Type B pancreatic cell (in vitro differentiated cells): ENCODE measurements around the gene CCDC66. TPM values are rescaled to one million over a fixed set of nuclear protein-coding genes. Genes with fewer than 3 reads are reported as not detected.
A peak's percentile ranks its signal among the peaks of the same experiment; 100 is the strongest.
"Not testable (repeated sequence)": the region's sequence is repeated elsewhere in the genome, so short reads cannot be mapped to it uniquely, and the experiment has no call there.

ENCODE experiments used
- DNase-seq: peaks from one replicate; pipeline ENCODE4 v3.0.0; 2021; ENCODE audit warnings: mixed read lengths; ENCODE audit not compliant: unreplicated experiment; ENCODE audit errors: extremely low spot score
- H3K27ac Mint-ChIP-seq: 2 replicates; pipeline ENCODE4 v1.8.0; 2021; ENCODE audit warnings: mild to moderate bottlenecking, mixed read lengths
- H3K27me3 Mint-ChIP-seq: 2 replicates; pipeline ENCODE4 v1.8.0; 2021; ENCODE audit warnings: mixed read lengths
- H3K36me3 Mint-ChIP-seq: 2 replicates; pipeline ENCODE4 v1.8.0; 2021; ENCODE audit warnings: mixed read lengths
- H3K4me1 Mint-ChIP-seq: one replicate; pipeline ENCODE4 v1.8.0; 2021; ENCODE audit warnings: mixed read lengths; ENCODE audit not compliant: unreplicated experiment
- H3K4me3 Mint-ChIP-seq: 2 replicates; pipeline ENCODE4 v1.8.0; 2021; ENCODE audit warnings: mild to moderate bottlenecking, mixed read lengths
- H3K9me3 Mint-ChIP-seq: 2 replicates; pipeline ENCODE4 v1.8.0; 2021; ENCODE audit warnings: mixed read lengths
- CTCF ChIP-seq: fragments of 200-600 bp; sonication (generic); conservative IDR thresholded peaks from 2 replicates; pipeline ENCODE4 v1.5.0; 2021; ENCODE audit warnings: antibody characterized with exemption, mild to moderate bottlenecking
- total RNA-seq: library from RNA; stranded (reverse); gene quantifications from 2 replicates; pipeline ENCODE4 v1.2.1, GENCODE V29; 2021; ENCODE audit warnings: low replicate concordance

Gene CCDC66
- total RNA-seq, 1 donor from 2014 or later = 39.5 TPM

DNA sequence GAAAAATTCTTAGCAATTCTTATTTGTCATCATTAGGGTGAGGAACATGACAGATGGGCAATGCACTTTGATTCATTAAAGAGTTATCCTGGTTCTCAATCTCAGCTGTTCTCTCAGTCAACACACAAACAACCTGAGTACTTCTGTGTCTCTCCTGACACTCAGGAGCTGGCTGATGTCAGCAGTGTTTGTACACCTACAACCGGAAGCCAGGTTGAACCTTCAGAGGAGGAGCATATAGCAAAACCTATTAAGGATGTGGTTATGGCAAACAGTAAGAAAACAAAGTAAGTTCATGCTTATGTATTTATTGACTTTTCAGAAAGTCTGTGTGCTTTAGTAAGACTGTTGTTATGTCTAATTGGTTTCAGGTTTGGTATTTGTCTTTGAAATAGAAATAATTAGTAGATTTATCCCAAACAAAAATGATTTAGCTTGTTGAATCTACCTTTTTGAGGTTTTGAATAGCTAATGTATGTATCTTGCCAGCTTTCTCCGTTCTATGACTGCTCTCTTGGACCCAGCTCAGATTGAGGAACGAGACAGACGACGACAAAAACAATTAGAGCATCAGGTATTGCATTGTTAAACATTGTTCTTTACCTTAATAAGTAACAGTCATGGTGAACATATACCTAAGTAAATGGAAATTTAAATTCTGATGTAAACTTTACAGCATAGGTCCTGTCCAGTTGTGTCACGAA lies 36.6 kb downstream of the CCDC66 start:
- H3K9me3 Mint-ChIP-seq = no peaks in the 10 kb centered on the region
- peak overlapping the region; percentile 68 for H3K27ac Mint-ChIP-seq
- no peaks in the 10 kb centered on the region for H3K27me3 Mint-ChIP-seq
- no peak for TF ChIP-seq CTCF
- H3K4me3 Mint-ChIP-seq = no peak overlapping the region
- H3K36me3 Mint-ChIP-seq = peaks cover 48% of the 10 kb centered on the region
- DNase-seq = no peak
- H3K4me1 Mint-ChIP-seq = peaks cover 13% of the 10 kb centered on the region

GRCh38 chr3:56595975-56596840 lies 39.2 kb downstream of the CCDC66 start:
- Mint-ChIP-seq H3K27ac (no peak overlapping the region), H3K4me3 (no peak overlapping the region), H3K36me3 (peaks cover 61% of the 10 kb centered on the region), H3K4me1 (peaks cover under 1% of the 10 kb centered on the region), H3K27me3 (no peaks in the 10 kb centered on the region), H3K9me3 (no peaks in the 10 kb centered on the region)
- no peak for DNase-seq
- TF ChIP-seq CTCF = no peak

DNA sequence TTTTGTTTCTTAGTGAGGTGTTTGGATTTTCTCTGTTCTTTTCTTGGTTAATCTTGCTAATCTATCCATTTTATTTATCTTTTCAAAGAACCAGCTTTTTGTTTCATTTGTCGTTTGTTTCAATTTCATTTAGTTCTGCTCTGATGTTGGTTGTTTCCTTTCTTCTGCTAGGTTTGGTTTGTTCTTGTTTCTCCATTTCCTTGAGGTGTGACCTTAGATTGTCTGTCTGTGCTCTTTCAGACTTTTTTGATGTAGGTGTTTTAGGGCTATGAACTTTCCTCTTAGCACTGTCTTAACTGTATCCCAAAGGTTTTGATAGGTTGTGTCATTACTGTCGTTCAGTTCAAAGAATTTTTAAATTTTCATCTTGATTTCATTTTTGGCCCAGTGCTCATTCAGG lies 51.5 kb downstream of the CCDC66 start:
- H3K9me3 Mint-ChIP-seq, H3K4me3 Mint-ChIP-seq, H3K4me1 Mint-ChIP-seq, H3K27me3 Mint-ChIP-seq, H3K27ac Mint-ChIP-seq, DNase-seq: not testable (repeated sequence)
- H3K36me3 Mint-ChIP-seq = peaks cover 84% of the 10 kb centered on the region

DNA sequence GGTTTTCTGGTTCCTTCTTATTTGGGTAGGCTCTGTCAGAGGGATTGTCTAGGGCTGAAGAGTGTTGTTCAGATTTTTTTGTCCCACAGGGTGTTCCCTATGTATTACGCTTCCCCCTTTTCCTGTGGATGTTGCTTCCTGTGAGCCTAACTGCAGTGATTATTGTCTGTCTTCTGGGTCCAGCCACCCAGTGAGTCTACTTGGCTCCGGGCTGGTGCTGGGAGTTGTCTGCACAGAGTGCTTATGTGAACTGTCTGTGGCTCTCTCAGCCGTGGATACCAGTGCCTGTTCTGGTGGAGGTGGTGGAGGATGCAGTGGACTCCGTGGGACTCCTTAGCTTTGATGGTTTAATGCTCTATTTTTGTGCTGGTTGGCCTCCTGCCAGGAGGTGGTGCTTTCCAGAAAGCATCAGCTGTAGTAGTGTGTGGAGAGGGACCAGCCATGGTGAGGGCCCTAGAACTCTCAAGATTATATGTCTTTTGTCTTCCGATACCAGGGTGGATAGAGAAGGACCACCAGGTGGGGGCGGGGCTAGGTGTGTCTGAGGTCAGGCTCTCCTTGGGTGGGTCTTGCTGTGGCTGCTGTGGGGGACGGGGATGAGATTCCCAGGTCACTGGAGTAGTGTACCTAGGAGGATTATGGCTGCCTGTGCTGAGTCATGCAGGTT lies 53.8 kb downstream of the CCDC66 start:
- peaks cover 69% of the 10 kb centered on the region for H3K36me3 Mint-ChIP-seq
- no peak overlapping the region for H3K4me3 Mint-ChIP-seq
- H3K4me1 Mint-ChIP-seq = no peaks in the 10 kb centered on the region
- H3K27me3 Mint-ChIP-seq = no peaks in the 10 kb centered on the region
- no peak for DNase-seq
- TF ChIP-seq CTCF = no peak
- peaks cover 5% of the 10 kb centered on the region for H3K9me3 Mint-ChIP-seq
- H3K27ac Mint-ChIP-seq = peak overlapping the region; percentile 15

- Mint-ChIP-seq H3K27me3 (no peaks in the 10 kb centered on the region), H3K4me3 (no peak overlapping the region), H3K36me3 (peaks cover 64% of the 10 kb centered on the region), H3K27ac (no peak overlapping the region), H3K9me3 (peaks cover 5% of the 10 kb centered on the region), H3K4me1 (no peaks in the 10 kb centered on the region)
- TF ChIP-seq CTCF = no peak
- no peak for DNase-seq
Measured at GRCh38 chr3:56611364-56611763, 54.4 kb downstream of the CCDC66 start.
